G401 (cell line): Measurements from ENCODE around the gene GTF2F1. TPM values are rescaled to one million over a fixed set of nuclear protein-coding genes. Genes with fewer than 3 reads are reported as not detected.
A peak's percentile ranks its signal among the peaks of the same experiment; 100 is the strongest.
"Not testable (repeated sequence)": the region's sequence is repeated elsewhere in the genome, so short reads cannot be mapped to it uniquely, and the experiment has no call there.

Source experiments
- DNase-seq: peaks from one replicate; pipeline ENCODE4 v3.0.0-alpha.2; 2015; ENCODE audit warnings: low spot score
- in situ Hi-C: cut with HindIII; loops from 2 replicates; pipeline ENCODE4 v1.10.0; 2016; ENCODE audit warnings: low sequenced_read_pairs, mixed read lengths
- total RNA-seq: library from RNA; depleted of rRNA; stranded (reverse); fragments of >200 nt; shearing (Covaris generic); gene quantifications from 2 replicates; pipeline ENCODE4 v1.2.3, GENCODE V29; 2014

Gene GTF2F1
- total RNA-seq, 1 experiment from 2014 or later = 163 TPM

GRCh38 chr19:6364353-6364752, 28.6 kb downstream of the GTF2F1 start:
- no peak for DNase-seq
- in situ Hi-C loops = no loop called here

DNA sequence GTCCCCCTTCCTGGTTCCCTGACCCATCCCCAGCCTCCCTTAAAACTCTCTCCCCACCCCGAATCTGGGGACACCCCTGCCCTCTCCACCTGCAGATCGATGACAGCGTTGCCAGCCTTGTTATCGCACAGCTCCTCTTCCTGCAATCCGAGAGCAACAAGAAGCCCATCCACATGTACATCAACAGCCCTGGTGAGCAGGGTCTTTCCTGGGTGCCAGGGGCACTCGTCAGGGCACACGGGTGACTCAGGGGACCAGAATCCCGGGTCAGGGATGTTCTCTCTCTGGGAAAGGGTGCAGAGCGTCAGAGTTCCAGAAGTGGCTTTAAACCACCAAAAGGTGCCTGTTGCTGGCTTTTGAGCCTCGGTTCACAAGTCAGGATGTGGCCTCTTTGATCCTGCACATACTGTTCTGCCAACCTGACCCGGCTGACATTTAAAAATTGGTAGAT, 30.6 kb downstream of the GTF2F1 start:
- no peak for DNase-seq
- in situ Hi-C loops = no loop called here

GRCh38 chr19:6362027-6362350, 31.0 kb downstream of the GTF2F1 start:
- peak; percentile 26 for DNase-seq
- in situ Hi-C loops = no loop called here

- in situ Hi-C loops, DNase-seq: not testable (repeated sequence)
Observed at GRCh38 chr19:6360857-6361216, 32.1 kb downstream of the GTF2F1 start.

GRCh38 chr19:6360445-6360844, 32.5 kb downstream of the GTF2F1 start:
- in situ Hi-C loops, DNase-seq: not testable (repeated sequence)

GRCh38 chr19:6359568-6360341, 33.2 kb downstream of the GTF2F1 start:
- in situ Hi-C loops = no loop called here
- DNase-seq = no peak

DNA sequence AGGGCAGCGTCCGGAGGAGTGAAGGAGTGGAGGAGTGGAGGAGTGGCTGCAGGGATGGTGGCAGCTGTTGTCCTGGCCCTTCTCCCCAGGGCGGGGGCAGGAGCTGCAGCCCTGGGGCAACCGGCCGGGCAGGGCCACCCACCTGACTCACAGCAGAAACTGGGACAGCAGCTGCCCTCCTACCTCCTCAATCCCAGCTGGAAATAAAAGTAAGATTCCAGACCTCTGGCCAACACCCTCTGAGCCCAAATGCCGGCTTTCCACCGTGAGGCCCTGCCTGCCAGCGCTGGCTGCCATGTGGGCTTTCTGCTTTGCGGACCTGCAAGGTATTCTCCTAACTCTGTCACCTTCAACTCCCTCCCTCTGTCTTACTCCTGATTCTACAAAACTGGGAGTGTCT, 35.0 kb downstream of the GTF2F1 start:
- no peak for DNase-seq
- in situ Hi-C loops = no loop called here

- in situ Hi-C loops = no loop called here
- no peak for DNase-seq
Observed at GRCh38 chr19:6357174-6357573, 35.8 kb downstream of the GTF2F1 start.

- DNase-seq = not testable (repeated sequence)
Observed at GRCh38 chr19:6355321-6356040, 37.5 kb downstream of the GTF2F1 start.

DNA sequence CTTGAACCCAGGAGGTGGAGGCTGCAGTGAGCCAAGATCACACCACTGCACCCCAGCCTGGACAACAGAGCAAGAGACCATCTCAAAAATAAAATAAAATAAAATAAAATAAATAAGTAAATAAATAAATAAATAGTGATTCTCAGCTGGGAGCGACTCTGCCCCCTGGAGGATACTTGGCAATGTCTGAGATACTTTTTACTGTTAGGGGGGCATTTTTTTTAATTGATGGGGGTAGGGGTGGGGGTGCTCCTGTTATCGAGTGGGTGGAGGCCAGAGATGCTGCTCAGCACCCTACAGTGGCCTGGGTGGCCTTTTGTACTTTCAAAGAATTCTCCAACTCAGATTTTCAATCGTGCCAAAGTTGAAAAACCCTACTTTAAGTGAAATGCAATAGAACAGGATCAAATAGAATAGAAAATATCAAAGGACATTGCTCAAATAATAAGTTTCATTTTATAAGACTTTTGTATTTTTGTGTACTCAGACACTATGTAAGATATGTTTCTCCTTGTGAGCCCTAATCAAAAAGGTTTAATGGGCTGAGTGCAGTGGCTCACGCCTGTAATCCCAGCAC, 38.8 kb downstream of the GTF2F1 start:
- in situ Hi-C loops = no loop called here
- no peak for DNase-seq

More at GRCh38 chr19:6355321-6356040, 37.5 kb downstream of the GTF2F1 start:
- in situ Hi-C loops = not testable (repeated sequence)

DNA sequence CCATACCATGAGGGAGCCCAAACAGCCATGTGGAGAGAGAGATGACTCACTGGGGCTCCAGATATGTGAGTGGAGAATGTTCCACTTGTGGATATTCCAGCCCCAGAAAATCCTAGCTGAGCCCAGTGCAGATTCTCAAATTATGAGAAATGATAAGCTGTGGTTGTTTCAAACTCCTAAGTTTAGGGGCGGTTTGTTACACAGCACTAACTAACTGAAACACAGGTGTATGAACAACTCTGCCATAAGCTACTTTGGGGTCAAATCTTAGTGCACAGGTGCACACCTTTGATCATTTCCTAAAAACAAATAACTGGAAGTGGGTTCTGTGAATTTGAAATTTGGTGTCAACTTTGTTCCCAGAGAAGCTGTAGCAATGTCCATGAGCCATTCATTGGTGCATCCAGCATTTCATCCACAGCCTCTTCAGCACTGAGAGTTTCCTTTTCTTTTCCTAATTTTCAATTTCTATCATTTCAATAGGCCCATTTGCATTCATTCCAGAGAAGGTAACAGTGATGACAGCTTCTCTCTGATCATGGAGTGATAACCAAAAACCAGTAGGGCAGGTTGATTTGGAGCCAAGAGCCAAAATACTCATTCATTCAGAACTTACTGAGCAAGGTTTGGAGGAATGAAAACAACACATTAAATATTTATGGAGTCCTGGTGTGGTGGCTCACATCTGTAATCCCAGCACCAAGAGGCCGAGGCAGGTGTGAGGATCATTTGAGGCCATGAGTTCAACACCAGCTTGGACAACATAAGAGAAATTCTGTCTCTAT, 40.4 kb downstream of the GTF2F1 start:
- in situ Hi-C loops = no loop called here

DNA sequence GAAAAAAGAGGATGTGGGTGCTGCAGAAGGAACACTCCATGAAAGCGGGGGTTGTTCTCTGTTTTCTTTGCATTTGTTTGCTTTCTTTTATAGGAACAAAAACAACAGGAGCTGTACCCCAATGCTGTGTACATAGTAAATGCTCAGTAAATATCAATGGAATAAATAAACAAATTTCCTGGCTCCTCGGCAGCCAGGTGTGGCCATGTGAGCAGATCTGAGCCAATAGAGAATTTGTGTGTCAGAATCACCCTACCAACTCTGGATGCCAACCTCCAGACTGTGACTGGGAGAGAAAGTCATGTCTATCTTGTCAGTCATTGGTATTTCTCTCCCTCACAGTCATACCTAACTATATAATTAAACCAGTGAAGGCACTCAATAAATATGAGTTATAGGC, 42.3 kb downstream of the GTF2F1 start:
- in situ Hi-C loops = no loop called here
- no peak for DNase-seq

More for the DNA sequence above, 40.4 kb downstream of the GTF2F1 start:
- no peak for DNase-seq

- DNase-seq, in situ Hi-C loops: not testable (repeated sequence)
Observed at GRCh38 chr19:6349271-6349670, 43.7 kb downstream of the GTF2F1 start.

DNA sequence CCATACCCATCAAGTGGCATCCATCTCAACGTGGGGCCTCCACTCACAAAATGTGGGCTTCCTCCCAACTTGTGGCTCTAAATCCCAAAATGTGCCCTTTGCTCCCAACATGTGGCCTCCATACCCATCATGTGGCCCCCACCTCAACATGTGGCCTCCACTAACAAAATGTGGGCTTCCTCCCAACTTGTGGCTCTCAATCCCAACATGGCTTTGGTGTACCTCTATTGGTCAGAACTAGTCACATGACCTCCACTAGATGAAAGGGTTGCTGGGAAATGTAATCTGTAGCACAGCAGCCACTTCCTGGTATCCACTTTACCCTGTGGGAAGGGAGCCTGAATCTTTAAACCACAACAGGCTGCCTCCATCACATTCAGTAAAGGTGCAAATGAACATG, 49.5 kb downstream of the GTF2F1 start:
- in situ Hi-C loops = no loop called here
- no peak for DNase-seq

DNA sequence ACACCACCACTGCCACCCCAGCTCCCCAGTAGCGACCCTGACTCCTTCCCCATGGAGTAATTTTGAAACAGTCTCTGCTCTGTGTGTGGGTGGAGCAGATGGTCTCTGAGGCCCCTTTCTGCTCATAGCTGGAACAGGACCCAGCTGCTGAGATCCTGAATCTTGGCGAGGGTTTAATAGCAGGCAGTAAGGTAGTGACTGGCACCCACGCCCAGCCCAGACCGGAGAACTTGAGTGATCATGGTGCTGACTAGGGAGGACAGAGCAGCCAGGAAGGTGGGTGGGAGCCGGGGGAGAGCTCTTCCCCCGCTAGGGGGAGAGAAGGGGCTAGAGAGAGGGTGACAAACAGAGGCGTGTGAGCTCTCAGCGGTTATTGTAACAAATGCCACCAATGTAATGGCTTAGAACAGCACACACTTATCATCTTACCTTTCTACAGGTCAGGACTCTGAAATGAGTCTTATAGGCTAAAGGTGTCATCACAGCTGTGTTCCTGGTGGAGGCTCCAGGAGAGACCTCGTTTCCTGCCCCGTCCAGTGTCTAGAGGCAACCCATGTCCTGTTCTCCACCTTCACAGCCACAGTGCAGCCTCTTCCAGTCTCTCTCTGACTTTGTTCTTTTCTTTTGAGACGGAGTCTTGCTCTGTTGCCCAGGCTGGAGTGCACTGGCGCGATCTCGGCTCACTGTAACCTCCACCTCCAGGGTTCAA, 52.3 kb downstream of the GTF2F1 start:
- in situ Hi-C loops = no loop called here
- no peak for DNase-seq

GRCh38 chr19:6334490-6335285, 58.3 kb downstream of the GTF2F1 start:
- in situ Hi-C loops = no loop called here
- DNase-seq = no peak

DNA sequence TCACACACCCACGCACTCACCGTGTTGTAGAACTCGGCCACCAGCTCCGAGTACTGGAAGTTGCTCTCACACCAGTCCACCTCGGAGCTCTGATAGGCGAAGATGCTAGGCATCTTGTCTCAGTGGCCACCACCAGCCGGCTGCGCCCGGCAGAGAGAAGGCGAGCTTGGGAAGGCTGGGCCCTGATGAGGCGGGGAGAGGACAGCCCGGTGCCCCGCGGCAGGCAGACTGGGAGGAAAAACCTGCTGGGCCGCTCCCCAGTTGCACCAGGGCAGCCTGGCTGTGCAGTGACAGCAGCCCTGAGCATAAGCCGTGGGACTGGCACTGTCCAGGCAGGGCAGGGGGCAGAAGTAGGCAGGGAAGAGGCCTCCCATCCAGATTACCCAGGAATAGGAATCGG, 59.5 kb downstream of the GTF2F1 start, which contains the start of gene ACER1:
Gene ACER1 (minus strand): TSS at position 174 of the 400 bp plus-strand sequence. CDS start 61 bp downstream, at position 113.
- DNase-seq = no peak
- in situ Hi-C loops = no loop called here
